ENCODE data around the gene ELP5. TPM values are rescaled to one million over a fixed set of nuclear protein-coding genes. Genes with fewer than 3 reads are reported as not detected.

The ELP5 gene
- total RNA-seq, 8 experiments from 2014 or later, result 30.5 to 62.7 (median 51.5) TPM

- no peak for ATAC-seq (replicated peaks in 6 of 8)
- H3K4me3 ChIP-seq, result no peak overlapping the region
- in situ Hi-C loops (cut with MboI; ENCODE audit: low pct_unique_long_range_greater_than_20kb in 2 of 9, low sequenced_read_pairs in 9 of 9, unreplicated experiment in 9 of 9), result no loop called here
- no peak overlapping the region for H3K27ac ChIP-seq
- peaks cover 14 to 25% of the 10 kb centered on the region in 2 donors for H3K4me1 ChIP-seq (replicated peaks in 1 of 2)
- 0 to 100% (median 95%) methylated on average over 1 to 4 of the region's 10 CpGs; no CpG with 5 or more reads in 4 of the 10 experiments for WGBS, 10 experiments
Observed at GRCh38 chr17:7221278-7222092, 30.5 kb upstream of the ELP5 start.

GRCh38 chr17:7222093-7222971 is 29.7 kb upstream of the ELP5 start:
- Histone ChIP-seq H3K4me3 (no peak overlapping the region), H3K27ac (no peak overlapping the region), H3K4me1 (replicated peaks in 1 of 2) (peaks cover 14 to 25% of the 10 kb centered on the region in 2 donors)
- in situ Hi-C loops (cut with MboI; ENCODE audit: low pct_unique_long_range_greater_than_20kb in 2 of 9, low sequenced_read_pairs in 9 of 9, unreplicated experiment in 9 of 9), result no loop called here
- 0 to 100% (median 91%) methylated on average over 1 to 5 of the region's 15 CpGs; no CpG with 5 or more reads in 3 of the 10 experiments for WGBS, 10 experiments
- no peak for ATAC-seq (replicated peaks in 6 of 8)

- Histone ChIP-seq H3K4me1 (replicated peaks in 1 of 2) (peaks cover 12 to 22% of the 10 kb centered on the region in 2 donors), H3K27ac (no peak overlapping the region), H3K4me3 (no peak overlapping the region)
- no peak for ATAC-seq (replicated peaks in 6 of 8)
- in situ Hi-C loops (cut with MboI; ENCODE audit: low pct_unique_long_range_greater_than_20kb in 2 of 9, low sequenced_read_pairs in 9 of 9, unreplicated experiment in 9 of 9), result no loop called here
- WGBS, 10 experiments, result 50 to 87% (median 69%) methylated on average over 1 to 5 of the region's 7 CpGs; no CpG with 5 or more reads in 4 of the 10 experiments
Observed at GRCh38 chr17:7222972-7223292, 29.1 kb upstream of the ELP5 start.

- WGBS, 10 experiments, result 65 to 100% (median 91%) methylated on average over 1 to 4 of the region's 4 CpGs; no CpG with 5 or more reads in 4 of the 10 experiments
- in situ Hi-C loops (cut with MboI; ENCODE audit: low pct_unique_long_range_greater_than_20kb in 2 of 9, low sequenced_read_pairs in 9 of 9, unreplicated experiment in 9 of 9), result no loop called here
- H3K4me1 ChIP-seq (replicated peaks in 1 of 2), result peaks cover 7 to 18% of the 10 kb centered on the region in 2 donors
- no peak overlapping the region for H3K27ac ChIP-seq
- H3K4me3 ChIP-seq, result no peak overlapping the region
- ATAC-seq (replicated peaks in 6 of 8), result no peak
Observed at GRCh38 chr17:7223375-7223774, 28.6 kb upstream of the ELP5 start.

GRCh38 chr17:7224110-7224509 is 27.9 kb upstream of the ELP5 start:
- no peak overlapping the region for H3K4me3 ChIP-seq
- in situ Hi-C loops (cut with MboI; ENCODE audit: low pct_unique_long_range_greater_than_20kb in 2 of 9, low sequenced_read_pairs in 9 of 9, unreplicated experiment in 9 of 9), result no loop called here
- ATAC-seq (replicated peaks in 6 of 8), result no peak
- no peak overlapping the region for H3K27ac ChIP-seq
- 89% methylated on average over 1 of the region's 10 CpGs; no CpG with 5 or more reads in 9 of the 10 experiments for WGBS, 10 experiments
- peaks cover 7 to 12% of the 10 kb centered on the region in 2 donors for H3K4me1 ChIP-seq (replicated peaks in 1 of 2)

- WGBS, 10 experiments, result 100% methylated on average over 1 of the region's 15 CpGs; no CpG with 5 or more reads in 8 of the 10 experiments
- in situ Hi-C loops (cut with MboI; ENCODE audit: low pct_unique_long_range_greater_than_20kb in 2 of 9, low sequenced_read_pairs in 9 of 9, unreplicated experiment in 9 of 9), result no loop called here
- no peak for ATAC-seq (replicated peaks in 6 of 8)
- no peak overlapping the region for H3K27ac ChIP-seq
- H3K4me3 ChIP-seq, result no peak overlapping the region
- peaks cover 7 to 8% of the 10 kb centered on the region in 2 donors for H3K4me1 ChIP-seq (replicated peaks in 1 of 2)
Observed at GRCh38 chr17:7224661-7225111, 27.3 kb upstream of the ELP5 start.

GRCh38 chr17:7225711-7226331 is 26.2 kb upstream of the ELP5 start:
- WGBS, 10 experiments, result 93 to 100% (median 96%) methylated on average over 3 to 5 of the region's 21 CpGs; no CpG with 5 or more reads in 7 of the 10 experiments
- ATAC-seq (replicated peaks in 6 of 8), result peak in 4 of 8 experiments; percentile 3 to 11 (median 4)
- peaks cover 1 to 3% of the 10 kb centered on the region in 2 donors for H3K4me1 ChIP-seq (replicated peaks in 1 of 2)
- in situ Hi-C loops (cut with MboI; ENCODE audit: low pct_unique_long_range_greater_than_20kb in 2 of 9, low sequenced_read_pairs in 9 of 9, unreplicated experiment in 9 of 9), result no loop called here
- no peak overlapping the region for H3K27ac ChIP-seq
- H3K4me3 ChIP-seq, result no peak overlapping the region

GRCh38 chr17:7226721-7227710 is 25.0 kb upstream of the ELP5 start:
- ATAC-seq (replicated peaks in 6 of 8), result no peak
- WGBS, 10 experiments, result 73 to 100% (median 93%) methylated on average over 2 to 10 of the region's 31 CpGs; no CpG with 5 or more reads in 4 of the 10 experiments
- Histone ChIP-seq H3K27ac (no peak overlapping the region), H3K4me1 (replicated peaks in 1 of 2) (peaks cover 2 to 4% of the 10 kb centered on the region in 2 donors), H3K4me3 (no peak overlapping the region)
- in situ Hi-C loops (cut with MboI; ENCODE audit: low pct_unique_long_range_greater_than_20kb in 2 of 9, low sequenced_read_pairs in 9 of 9, unreplicated experiment in 9 of 9), result no loop called here

GRCh38 chr17:7228920-7229319 is 23.1 kb upstream of the ELP5 start:
- Histone ChIP-seq H3K27ac (no peak overlapping the region), H3K4me1 (replicated peaks in 1 of 2) (peaks cover 12 to 13% of the 10 kb centered on the region in 2 donors), H3K4me3 (no peak overlapping the region)
- ATAC-seq (replicated peaks in 6 of 8), result no peak
- WGBS, 10 experiments, result 75 to 100% (median 99%) methylated on average over 1 to 6 of the region's 14 CpGs; no CpG with 5 or more reads in 2 of the 10 experiments
- in situ Hi-C loops (cut with MboI; ENCODE audit: low pct_unique_long_range_greater_than_20kb in 2 of 9, low sequenced_read_pairs in 9 of 9, unreplicated experiment in 9 of 9), result no loop called here

GRCh38 chr17:7229504-7229903 is 22.5 kb upstream of the ELP5 start:
- H3K4me1 ChIP-seq (replicated peaks in 1 of 2), result peaks cover 12 to 13% of the 10 kb centered on the region in 2 donors
- H3K27ac ChIP-seq, result no peak overlapping the region
- H3K4me3 ChIP-seq, result no peak overlapping the region
- in situ Hi-C loops (cut with MboI; ENCODE audit: low pct_unique_long_range_greater_than_20kb in 2 of 9, low sequenced_read_pairs in 9 of 9, unreplicated experiment in 9 of 9), result no loop called here
- ATAC-seq (replicated peaks in 6 of 8), result no peak
- no CpG with 5 or more reads among the region's 19 CpGs for WGBS, 10 experiments

GRCh38 chr17:7232114-7232513 is 19.9 kb upstream of the ELP5 start:
- 46 to 100% (median 80%) methylated on average over 1 to 5 of the region's 5 CpGs; no CpG with 5 or more reads in 3 of the 10 experiments for WGBS, 10 experiments
- peak overlapping the region in 3 of 5 donors; percentile 74 to 85 (median 81) for H3K4me3 ChIP-seq
- in situ Hi-C loops (cut with MboI; ENCODE audit: low pct_unique_long_range_greater_than_20kb in 2 of 9, low sequenced_read_pairs in 9 of 9, unreplicated experiment in 9 of 9), result no loop called here
- ATAC-seq (replicated peaks in 6 of 8), result no peak
- H3K4me1 ChIP-seq (replicated peaks in 1 of 2), result peaks cover 20% of the 10 kb centered on the region in 2 donors
- no peak overlapping the region for H3K27ac ChIP-seq

- WGBS, 10 experiments, result 0 to 20% (median 1%) methylated on average over 1 to 7 of the region's 9 CpGs; no CpG with 5 or more reads in 4 of the 10 experiments
- Histone ChIP-seq H3K27ac (peak overlapping the region; percentile 88 to 89), H3K4me3 (peak overlapping the region; percentile 68 to 98 (median 81)), H3K4me1 (replicated peaks in 1 of 2) (peaks cover 23% of the 10 kb centered on the region in 2 donors)
- in situ Hi-C loops (cut with MboI; ENCODE audit: low pct_unique_long_range_greater_than_20kb in 2 of 9, low sequenced_read_pairs in 9 of 9, unreplicated experiment in 9 of 9), result no loop called here
- peak; percentile 5 to 21 (median 12) for ATAC-seq (replicated peaks in 6 of 8)
Observed at GRCh38 chr17:7233701-7234082, 18.3 kb upstream of the ELP5 start.
